ENCODE data around the gene HSD3B1.

Gene HSD3B1

DNA sequence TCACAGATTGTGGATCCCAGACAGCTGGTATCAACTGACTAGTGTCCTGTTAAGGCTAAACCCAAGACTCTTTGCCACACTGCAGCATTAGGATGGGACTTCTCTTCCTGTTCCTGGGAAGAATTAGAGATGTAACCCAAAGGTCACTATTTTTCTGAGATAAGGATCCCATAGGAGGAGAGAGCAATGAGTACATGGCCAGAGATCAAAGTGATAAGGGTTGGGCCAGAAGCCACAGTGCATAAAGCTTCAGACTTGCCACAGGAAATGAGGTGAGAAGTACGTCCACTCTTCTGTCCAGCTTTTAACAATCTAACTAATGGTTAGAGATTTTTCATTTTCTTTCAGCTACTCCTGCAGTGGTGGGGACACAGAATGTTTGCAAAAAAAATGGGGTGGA is at the start of gene HSD3B1:
HSD3B1 (plus strand) TSS at position 270 of the 400 bp plus-strand sequence. CDS start 267 bp downstream, outside the sequence.
- DNase-seq: no peak

DNA sequence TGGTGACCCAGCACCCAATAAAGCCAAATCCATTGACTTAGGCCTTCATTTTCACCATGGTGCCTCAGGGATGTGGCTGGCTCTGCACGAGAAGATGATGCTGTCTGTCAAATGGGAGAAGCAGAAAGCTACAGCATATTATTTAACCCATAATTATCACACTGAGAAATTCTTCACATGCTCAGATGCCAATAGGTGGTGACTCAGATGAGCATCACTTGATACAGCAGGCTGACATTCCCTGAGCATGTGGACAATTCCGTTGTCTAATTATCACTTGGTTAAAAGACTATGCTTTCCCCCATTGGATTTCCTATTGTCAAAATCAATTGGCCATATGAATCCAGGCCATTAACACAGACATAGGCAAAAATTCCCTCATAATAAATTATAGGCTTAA is 44.0 kb upstream of the HSD3B1 start:
- DNase-seq: no peak

DNA sequence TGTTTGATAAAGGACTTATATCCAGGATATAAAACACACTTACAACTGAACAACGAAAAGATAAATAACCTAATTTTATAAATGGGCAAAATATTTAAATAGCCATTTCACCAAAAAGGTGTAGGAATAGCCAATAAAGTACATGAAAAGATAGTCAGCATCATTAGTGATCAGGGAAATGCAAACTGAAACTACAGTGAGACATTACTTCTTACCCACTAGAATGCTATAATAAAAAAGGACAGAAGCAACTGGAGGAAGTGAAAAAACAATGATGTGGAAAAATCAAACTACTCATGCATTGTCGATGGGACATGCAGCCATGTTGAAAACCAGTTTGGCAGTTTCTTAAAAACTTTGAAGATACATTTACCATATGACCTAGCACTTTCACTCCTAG is 43.4 kb upstream of the HSD3B1 start:
- DNase-seq: no peak

DNA sequence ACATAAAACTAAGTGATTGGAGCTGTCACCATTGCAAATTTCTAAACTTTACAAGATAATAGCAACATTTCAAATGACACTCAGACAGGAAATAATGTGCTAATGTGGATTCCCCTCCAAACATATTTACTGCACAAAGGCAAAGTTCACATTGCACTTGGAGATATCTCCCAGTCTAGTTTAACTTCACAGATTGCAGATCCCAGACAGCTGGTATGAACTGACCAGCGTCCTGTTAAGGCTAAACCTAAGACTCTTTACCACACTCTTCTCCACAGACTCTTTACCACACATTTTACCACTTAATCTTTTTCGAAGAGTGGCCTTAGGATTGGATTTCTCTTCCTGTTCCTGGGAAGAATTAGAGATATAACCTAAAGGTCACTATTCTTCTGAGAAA is 40.6 kb upstream of the HSD3B1 start:
- DNase-seq: no peak

DNA sequence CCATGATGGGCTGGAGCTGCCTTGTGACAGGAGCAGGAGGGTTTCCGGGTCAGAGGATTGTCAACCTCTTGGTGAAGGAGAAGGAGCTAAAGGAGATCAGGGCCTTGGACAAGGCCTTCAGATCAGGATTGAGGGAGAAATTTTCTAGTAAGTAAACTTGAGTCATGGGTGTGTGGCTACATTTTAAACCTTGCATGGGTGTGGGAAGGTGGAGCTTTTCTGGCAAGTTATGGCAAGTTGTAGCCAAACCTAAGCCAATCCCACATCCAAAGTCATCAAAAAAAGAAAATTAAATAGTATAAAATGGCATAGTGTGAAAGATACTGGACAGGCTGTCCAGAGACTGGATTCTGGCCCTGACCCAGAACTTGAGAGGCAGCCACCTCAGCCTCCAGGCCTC is 39.8 kb upstream of the HSD3B1 start:
- DNase-seq: no peak

DNA sequence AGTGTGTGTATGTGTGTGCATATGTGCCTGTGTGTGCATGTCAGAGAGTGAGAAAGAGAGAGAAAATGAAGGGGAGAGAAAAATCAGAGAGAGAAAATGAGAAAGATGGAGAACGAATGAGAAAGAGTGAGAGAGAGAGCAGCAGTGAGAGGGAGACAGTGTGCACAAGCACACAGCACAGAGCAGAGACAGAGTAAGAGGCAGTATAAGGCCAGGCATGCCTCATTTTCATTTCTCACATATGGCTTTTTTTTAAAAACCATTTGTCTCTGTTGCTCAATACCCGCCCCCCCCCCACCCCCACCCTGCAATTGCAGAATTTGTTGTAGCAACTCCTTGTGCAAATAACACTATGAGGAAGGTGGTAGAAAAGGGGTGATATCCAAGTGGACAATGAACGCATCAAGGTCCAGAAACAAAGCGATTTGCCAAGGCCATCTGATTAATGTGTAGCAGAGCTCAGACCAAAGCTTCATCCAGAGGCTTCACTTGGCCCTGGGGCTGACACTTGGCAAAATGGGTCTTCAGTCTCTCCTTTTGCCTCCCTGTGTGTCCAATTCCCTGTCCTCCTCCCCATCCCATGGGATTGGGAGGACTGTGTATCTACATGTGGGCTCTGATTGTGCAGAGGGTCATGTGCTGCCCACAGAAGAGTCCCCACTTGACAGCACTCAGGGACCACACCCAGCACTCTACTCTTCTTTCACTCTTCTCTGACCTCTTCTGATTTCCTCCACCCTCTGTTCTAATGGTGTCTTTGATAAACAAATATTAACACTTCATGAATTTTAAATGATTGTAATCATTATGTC is 38.9 kb upstream of the HSD3B1 start:
- DNase-seq: no peak

DNA sequence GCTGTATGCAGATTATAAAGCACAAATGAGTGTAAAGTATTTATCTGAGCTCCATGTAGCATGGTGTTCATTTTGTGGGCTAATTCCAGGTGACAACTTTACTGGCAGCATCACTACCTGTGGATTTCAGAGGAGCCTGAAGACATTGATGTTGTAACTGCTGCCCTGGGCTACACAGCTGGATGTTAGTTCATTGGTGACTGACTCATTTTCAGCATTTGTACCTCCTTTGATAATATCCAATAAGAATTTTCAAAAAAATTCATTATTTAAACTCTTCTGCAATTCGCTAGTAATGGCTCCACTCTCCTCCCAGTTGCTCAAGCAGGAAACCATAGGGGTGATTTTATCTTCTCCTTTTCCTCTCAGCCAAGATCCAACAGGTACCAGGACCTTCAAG is 37.3 kb upstream of the HSD3B1 start:
- DNase-seq: no peak

DNA sequence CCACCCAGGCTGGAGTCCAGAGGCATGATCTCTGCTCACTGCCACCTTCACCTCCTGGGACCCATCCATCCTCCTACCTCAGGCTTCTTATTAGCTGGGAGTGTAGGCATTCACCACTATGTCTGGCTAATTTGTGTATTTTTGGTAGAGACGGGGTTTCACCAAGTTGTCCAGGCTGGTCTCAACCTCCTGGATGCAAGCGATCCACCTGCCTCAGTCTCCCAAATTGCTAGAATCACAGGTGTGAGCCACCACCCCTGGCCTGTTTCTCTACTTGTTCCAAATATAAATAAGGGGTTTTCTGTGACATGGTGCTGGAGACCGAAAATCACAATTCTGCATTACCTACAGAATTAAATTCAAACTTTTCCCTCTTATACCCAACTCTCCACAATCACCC is 36.6 kb upstream of the HSD3B1 start:
- DNase-seq: no peak

DNA sequence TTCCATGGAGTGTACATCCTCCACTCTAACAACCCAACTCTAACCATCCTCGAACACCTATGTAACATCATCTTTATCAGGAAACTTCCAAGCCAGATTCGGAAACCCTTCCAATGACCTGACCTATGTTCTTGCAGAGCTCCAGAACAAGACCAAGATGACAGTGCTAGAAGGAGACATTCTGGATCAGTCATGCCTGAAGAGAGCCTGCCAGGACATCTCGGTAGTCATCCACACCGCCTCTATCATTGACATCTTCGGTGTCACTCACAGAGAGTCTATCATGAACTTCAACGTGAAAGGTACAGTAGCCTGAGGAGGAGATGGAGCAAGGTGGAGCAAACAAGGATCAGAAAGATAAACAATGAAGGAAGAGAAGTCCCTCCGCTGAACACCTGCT is 36.1 kb upstream of the HSD3B1 start:
- DNase-seq: no peak

DNA sequence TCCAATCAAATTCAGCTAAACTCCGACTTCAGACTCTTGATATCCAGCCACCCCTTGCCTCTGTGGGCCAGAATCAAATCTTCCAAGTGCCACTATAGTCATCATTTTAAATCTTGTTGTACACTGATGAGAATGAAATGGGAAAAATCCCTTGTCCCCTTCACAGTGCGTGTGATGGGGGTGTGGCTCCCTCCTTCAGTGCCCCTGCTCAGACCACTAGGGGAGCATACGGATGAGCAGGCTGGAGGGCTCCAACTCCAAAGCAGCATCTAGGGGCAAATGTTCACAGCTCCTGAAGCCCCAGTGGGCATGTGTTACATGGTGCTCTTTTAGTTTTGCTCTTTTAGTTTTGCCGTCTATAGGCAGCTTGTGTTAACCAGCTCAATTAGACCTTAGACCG is 35.4 kb upstream of the HSD3B1 start:
- DNase-seq: no peak

DNA sequence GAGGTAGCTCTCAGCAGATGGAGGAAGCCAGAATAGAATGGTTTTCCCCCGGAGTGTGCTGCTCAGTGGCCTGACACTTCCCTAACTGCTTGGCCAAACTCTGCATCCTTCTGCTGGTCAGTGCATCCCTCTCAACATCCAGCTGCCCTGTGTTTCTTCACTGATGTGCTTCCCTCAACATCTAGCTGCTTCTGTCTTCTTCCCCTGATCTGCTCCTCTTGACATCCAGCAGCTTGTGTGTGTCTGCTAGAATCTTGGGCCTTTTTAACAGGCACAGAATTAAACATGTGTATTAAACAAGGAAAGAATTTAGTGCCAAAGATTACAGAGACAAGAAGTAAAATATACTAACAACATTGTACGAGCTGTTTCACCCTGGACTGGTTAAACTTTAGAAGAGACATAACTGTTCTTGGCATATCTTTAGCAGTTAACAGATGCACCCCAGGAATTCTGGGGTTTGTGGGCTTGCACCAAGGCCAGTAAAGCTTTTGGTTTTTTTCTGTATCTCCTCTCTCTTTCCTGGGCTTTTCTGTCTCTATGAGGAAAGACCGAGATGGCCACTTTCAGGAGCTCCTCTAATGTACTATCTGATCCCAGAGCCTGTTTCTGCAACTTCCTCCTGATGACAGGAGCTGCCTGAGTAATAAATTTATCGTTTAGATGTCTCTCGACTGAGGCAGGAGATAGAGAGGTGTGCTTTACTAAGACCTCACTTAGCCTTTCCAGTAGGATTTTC is 34.8 kb upstream of the HSD3B1 start:
- no peak for DNase-seq

DNA sequence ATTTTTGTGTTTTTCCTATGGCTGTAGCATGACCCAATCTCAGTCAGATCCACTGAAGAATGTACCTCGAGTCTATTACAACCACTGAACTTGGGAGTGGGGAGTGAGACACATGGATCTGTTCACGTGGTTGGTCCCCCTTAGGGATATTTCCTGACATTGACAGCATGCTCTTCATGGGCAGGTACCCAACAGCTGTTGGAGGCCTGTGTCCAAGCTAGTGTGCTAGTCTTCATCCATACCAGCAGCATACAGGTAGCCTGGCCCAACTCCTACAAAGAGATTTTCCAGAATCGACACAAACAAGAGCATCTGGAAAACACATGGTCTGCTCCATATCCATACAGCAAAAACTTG is 34.2 kb upstream of the HSD3B1 start:
- no peak for DNase-seq

DNA sequence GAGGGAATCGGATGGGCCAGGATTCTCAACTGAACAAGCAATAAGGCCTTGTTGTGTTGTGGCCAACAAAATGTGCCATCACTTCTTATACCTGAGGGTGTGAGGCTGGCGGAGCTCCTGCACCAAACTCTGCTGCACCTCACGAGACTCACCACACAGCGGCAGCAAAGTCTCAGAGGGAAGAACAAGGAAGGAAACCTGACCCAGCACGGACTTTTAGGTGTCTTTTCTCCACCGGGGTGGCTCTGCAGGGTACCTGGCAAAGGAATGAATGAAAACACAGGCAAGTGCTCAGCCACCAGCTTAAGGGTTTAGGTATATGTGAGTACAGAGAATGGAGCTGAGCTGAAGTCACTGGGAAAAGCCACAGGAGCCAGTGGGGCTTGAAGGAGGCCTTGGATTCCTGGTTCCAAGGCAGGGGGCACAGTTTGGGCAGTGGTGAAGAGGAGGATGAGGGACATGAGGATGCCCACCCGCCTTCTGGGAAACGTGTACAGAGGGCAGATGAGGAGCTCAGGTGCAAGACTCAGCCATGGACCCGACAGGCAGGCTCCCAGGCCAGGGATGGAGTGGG is 31.1 kb upstream of the HSD3B1 start:
- DNase-seq: no peak

DNA sequence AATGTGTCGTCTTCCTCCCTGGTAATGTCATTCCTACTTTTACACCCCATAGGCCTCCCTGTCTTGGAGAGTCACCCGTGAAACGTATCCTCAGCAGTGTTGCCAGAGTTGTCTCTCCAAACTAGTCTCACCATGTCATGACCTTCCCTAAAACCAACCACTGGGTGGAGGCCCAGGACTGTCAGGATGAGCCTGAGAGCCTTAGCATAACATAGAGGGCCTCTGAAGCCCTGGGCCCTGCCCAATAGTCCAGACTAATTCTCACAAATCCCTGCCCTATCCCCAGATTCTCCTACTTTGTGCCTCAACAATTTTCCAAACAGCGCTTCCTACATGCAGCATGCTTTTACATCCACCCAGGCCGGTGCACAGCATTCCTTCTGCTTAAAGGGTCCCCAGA is 29.3 kb upstream of the HSD3B1 start:
- no peak for DNase-seq

DNA sequence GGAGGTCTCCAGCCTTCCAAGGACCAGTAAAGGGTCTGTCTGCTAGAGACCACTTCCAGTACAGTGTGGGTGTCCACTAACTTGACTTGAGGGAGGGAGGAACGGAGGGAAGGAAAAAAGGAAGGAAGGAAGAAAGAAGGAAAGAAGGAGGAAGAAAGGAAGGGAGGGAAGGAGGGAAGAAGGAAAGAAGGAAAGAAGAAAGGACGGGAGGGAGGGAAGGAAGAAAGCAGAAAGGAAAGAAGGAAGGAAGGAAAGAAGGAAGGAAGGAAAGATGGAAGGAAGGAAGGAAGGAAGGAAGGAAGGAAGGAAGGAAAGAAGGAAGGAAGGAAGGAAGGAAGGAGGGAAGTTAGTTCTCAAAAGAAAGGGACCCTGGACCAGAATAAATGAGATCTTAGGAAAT is 26.8 kb upstream of the HSD3B1 start:
- DNase-seq: no peak

DNA sequence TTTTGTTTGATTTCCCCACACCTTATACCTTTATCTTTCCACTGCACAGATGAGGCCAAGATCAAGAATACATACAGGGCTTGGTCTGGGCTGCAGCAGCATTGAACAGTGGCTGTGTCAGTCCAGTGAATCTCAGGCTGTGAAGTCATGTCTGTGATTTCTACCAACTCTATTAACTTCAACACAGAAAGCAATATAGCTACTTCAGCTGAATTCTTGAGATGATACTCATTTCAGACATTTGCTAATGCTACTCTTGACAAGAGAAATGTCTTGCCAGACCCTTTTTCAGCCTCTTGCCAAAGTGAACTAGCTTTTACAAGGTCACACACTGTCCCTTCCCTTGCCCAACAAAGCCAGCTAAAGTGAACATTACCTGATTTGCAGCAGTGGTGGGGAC is 25.1 kb upstream of the HSD3B1 start:
- DNase-seq: no peak

DNA sequence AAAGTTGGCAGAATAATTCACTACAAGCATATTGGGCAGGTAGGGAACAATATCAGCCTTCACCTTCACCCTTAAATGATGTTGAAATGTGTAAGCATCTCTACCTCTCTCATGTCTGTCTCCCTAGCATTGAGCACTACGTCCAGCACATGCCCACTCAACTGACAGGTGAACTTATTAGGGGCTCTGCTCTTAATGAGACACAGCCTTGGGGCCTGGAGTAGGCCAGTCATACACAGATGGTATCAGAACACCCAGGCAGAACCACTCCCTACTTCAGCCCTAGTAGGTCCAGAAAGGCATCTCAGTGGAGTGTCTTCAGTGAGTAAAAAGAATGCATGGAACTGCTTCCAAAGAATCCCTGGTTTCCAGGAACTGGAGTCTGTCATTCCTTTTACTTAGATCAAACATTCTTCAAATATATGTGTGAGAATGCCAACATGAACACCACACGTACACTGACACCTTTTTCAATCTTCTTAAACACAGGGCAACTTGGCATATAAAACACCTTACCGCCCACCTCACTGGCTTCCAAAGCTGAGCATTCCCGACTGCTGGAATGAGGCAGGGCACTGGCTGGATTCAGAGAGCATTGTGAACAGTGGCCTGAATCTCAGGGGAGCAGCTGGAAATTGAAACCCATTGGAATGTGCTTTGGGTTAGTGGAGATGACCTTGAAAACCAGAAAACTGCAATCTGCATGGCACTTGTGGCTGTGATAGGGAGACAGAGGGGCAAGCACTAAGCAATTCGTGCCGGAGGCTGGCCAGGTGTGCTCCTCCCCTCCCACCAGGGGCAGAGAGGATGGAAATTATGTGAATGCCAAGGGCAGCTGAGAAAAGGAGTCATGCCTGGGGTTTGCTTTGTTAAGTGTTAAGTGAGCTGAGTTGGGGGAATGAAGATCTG is 24.2 kb upstream of the HSD3B1 start:
- DNase-seq: no peak

DNA sequence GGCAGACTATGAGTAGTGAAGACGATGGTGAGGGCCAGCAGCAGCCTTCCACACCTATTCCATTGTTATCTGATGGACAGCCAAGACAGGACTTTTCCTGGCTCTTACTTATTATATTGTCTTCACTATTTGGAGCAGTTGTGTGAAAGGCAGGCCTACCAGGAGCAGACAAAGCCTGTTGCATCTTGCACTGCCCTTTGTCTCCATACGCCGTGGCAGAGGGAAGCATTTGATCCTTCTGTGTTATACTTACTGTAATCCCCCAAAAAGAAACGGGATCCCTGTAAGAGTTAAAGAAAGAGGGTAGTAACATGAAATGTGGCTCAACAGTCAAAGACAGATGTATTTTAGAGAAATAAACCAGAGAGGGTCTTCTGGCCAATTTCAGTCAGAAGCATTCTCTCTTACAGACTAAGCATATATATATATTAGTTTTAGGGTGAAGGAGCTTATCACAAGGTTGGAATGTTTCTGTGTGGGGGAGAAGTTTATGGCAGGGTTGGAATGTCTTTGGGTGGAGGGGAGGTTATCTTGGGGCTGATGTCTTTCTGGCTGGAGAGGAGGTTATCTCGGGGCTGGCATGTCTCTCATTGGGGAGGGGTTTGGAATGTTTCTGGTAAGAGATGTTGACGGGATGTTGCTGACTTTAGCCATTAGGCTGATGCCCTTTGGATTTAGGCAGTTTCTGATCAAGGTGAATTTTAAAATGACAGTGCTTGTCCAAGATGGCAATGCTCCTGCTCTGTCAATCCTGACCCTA is 23.4 kb upstream of the HSD3B1 start:
- DNase-seq: no peak

DNA sequence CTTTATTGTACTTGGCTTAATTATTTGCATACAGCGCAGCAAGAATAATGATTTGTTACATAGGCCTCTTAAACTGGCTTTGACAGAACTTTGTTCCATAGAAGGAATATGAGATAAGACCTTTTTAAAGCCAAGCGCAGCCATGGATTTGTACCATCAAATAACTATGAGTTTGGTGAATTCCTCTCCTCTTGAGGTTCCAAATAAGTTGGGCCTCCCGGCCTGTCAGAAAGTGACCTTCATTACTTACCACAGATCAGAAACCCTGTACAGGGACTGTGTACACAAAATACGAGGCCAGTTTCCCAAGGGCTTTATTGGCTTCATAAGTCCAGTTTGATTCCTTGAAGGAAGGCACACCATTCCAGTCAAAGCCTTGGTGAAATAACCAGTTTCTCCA is 21.8 kb upstream of the HSD3B1 start:
- DNase-seq: no peak

DNA sequence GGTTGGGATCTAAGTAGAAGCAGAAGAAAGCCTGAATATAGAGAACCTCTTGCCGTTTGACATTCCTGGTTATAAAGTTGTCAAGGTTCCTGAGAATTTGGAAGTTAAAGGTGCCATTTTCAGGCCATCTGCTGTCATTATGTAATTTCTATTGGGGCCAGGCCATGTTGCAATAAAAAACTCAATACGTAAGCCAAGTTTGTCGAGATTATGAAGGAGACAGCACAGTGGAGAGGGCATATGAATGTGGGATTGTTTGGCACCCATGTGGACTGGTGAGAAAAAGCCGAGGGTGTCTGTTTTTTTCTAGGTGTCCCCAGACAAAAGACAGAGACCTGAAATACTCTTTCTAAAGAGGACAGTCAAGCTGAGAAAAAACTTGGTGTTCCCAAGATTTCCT is 18.8 kb upstream of the HSD3B1 start:
- no peak for DNase-seq

DNA sequence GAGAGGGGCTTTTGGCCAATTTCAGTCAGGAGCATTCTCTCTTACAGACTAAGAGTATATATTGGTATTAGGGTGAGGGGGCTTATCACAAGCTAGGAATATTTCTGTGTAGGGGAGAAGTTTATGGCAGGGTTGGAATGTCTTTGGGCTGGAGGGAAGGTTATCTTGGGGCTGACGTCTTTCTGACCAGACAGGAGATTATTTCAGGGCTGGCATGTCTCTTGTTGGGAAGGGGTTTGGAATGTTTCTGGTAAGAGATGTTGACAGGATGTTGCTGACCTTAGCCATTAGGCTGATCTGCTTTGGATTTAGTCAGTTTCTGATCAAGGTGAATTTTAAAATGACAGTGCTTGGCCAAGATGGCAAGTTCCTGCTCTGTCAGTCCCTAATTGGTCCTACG is 17.8 kb upstream of the HSD3B1 start:
- DNase-seq: no peak

DNA sequence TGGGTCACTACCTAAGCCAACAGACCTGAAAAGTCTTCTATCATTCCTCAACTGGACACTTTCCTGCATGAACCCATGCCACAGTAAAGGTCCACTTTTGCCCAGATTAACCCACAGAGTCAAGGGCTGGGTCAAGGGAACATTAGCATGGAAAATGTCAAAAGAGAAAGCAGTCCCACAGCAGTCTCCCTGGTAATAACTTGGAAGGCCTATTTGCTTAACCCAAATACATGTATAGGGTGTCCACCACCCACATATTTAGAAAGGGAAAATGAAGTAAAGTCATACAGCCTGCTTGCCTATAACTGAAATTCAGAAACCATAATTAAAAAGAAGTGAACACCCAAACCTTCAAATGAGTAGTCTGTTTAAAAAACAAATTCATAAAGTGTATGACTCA is 16.1 kb upstream of the HSD3B1 start:
- no peak for DNase-seq

DNA sequence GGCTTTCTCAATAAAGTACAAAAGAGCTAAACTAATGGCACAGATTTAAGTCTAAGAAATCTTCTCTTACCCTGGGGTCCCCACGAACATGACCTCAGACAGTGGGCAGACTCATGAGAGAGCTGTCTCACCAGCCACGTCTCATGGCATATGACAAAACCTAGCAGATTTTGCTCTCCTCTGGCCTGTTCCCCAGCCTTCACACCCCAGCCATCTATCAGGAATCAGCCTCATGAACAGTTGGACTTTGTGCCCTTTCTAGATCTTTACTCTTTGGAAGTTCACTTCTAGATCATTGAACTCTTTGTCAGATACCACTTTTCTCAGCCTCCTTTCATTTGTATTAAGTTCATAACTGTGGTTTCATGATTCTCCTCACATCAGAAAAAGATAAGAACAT is 14.2 kb upstream of the HSD3B1 start:
- no peak for DNase-seq

Measured in activated CD4-positive, CD25-positive, alpha-beta regulatory T cell treated with anti-CD3 and anti-CD28 coated beads, Interleukin-2, amount 50 U/mL, for 72 hours (primary cell).